GM12874 (cell line): ENCODE data around the gene DYDC2.

Experiments used
- TF ChIP-seq, protein P1 (sequence below): IDR thresholded peaks from 2 replicates; pipeline ENCODE4 v1.5.1; 2011; ENCODE audit warnings: low read depth, mild to moderate bottlenecking, control low read depth, low read length, moderate library complexity; ENCODE audit not compliant: insufficient read depth

DYDC2 gene

DNA sequence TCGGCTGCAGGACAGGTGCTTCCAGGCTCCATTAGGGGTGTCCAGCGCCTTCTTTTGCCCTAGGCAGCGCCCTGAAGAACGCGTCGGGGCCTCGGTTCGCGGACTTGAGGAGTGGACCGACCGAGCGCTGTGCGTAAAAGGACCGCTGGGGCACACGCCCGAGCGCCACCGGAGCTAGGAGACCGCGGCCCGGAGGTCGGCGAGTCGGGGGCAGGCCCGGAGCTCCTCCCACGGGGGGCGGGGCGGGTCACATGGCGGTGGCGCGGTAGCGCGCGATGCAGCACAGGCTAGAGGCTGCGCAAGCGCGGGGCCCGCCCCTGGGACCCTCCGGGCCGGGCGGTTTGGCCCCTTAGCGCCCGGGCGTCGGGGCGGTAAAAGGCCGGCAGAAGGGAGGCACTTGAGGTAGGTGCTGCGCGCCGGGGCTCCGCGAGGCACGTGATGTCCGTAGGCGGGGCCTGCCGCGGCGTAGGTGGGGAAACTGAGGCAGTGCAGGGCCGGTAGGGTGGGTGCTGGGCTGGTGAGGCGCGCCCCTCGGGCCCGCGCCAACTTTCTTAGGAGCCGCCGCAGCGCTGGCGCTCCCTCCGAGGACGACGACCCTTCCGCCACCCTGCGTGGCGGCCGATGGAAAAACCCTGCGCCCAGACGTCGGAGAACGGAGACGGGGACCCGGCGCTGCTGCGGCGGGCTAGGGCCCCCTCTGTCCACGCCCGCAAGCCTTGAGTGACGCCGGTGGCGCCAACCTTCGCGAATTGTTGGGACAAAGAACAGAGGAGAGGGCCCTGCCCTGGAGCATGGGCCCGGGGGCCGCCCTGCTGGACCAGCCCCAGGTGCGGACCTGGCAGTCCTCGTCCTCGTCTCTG is 51.9 kb downstream of the DYDC2 start, which contains the start of gene PRXL2A:
PRXL2A (plus strand) TSS at position 310 of the 860 bp plus-strand sequence. CDS start 11,917 bp downstream, outside the sequence.
- TF ChIP-seq, protein P1, sequence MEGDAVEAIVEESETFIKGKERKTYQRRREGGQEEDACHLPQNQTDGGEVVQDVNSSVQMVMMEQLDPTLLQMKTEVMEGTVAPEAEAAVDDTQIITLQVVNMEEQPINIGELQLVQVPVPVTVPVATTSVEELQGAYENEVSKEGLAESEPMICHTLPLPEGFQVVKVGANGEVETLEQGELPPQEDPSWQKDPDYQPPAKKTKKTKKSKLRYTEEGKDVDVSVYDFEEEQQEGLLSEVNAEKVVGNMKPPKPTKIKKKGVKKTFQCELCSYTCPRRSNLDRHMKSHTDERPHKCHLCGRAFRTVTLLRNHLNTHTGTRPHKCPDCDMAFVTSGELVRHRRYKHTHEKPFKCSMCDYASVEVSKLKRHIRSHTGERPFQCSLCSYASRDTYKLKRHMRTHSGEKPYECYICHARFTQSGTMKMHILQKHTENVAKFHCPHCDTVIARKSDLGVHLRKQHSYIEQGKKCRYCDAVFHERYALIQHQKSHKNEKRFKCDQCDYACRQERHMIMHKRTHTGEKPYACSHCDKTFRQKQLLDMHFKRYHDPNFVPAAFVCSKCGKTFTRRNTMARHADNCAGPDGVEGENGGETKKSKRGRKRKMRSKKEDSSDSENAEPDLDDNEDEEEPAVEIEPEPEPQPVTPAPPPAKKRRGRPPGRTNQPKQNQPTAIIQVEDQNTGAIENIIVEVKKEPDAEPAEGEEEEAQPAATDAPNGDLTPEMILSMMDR = no peak

DNA sequence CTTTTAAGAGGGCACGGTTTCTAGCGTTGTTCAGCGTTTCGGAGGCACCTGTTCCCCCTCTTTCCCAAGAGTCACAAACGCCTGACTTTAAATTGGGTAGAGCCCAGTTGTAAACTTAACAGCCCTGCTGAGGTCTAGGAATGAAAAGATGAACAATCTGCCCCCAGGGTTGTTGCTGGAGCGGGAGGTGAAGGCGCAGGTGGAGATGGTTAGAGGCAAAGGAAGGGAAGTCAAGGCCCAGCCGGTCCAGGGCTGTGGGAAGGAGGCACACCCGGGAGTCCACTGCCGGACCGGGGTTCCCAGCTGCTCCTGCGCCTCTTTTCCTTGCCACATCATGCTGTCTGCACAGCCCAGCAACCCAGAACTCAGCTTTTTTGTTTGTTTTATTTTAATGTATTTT is 52.5 kb downstream of the DYDC2 start:
- TF ChIP-seq, protein P1 = no peak

DNA sequence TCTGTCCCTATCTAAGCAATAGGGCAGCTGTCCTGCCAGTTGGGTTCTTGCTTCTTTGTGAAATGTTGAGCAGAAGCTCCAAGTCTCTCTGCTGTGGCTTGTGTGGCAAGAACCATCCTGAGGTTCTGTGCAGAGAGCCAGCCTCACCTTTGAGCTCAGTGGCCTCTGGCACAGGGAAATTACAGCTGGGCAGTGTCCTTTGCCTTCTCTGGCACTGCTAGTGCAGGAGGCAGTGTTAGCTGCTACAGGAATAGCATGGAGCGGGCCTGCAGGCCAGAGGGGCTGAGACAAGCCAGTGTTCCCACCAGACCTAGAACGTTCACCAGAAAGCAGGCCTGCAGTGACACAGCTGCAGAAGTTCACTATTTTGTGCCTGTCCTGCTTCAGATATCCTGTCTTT is 53.5 kb downstream of the DYDC2 start:
- TF ChIP-seq, protein P1 = no peak

DNA sequence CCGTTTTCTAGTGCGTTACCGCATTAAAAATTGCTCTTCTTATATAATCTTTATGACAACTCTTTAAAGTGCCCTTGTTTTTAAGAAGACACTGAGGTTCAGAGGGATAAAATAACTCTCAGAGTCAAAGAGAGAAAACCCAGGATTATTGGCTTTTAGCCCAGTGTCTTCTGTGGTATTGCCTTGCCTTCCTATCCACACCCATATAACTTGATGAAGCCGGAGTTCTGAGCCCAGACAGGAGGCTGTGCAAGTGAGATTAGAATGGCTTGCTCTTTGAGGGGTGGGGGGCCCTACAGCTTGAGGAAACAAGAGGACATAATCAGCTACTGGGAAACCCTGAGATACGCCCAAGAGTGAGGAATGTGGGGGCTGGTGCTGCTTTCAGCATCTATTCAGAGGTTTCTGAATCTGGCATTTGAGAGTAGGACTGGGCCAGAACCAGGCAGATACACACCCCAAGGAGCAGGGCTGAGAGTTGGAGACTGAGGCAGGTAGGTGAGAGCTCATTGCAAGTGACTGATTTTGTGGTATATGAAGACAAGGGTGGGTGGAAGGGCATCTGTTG is 54.1 kb downstream of the DYDC2 start:
- TF ChIP-seq, protein P1 = no peak

DNA sequence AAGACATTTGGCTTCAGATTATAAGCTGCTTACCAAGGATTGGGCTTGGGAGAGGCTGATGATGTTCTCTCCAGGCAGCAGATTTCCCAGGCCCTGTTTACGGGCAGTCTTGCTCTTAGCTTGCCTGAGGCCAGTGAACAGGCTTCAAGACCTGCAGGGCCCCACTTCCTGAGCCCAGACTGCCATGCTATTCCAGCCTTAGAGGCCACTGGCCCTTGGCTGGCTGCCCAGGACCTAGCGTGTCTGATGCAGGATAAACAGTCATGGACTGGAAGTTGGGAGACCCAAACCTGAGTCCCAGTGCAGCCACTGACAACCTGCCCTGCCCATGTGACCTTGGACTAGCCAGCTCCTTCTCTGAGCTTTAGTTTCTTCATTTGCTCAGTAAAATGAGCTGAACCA is 54.7 kb downstream of the DYDC2 start:
- TF ChIP-seq, protein P1 = no peak

DNA sequence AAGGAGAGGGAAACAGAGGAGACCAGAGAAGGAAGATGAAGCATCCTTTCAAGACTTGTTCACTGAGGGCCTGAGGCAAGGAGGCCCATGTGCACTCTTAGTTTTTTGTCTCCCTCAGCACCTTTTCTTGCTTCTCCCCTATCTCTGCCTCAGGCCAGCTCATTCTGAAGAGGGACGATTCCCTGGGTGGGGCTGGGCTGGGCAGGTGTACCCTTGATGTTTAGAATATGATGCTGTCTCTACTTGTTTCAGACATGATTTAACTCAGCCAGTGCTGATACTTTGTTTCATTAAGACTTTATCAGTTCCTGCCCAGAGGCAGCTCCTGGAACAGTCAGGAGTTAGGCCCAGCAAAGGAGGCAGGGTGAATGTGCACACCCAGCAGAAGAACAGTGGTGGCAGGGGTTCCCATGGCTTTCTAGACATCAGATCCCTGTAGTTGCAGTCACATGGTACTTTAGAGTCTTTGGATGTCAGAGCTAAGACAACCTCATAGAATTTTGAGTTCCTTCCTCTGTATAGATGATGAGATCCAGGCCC is 55.2 kb downstream of the DYDC2 start:
- TF ChIP-seq, protein P1 = no peak

DNA sequence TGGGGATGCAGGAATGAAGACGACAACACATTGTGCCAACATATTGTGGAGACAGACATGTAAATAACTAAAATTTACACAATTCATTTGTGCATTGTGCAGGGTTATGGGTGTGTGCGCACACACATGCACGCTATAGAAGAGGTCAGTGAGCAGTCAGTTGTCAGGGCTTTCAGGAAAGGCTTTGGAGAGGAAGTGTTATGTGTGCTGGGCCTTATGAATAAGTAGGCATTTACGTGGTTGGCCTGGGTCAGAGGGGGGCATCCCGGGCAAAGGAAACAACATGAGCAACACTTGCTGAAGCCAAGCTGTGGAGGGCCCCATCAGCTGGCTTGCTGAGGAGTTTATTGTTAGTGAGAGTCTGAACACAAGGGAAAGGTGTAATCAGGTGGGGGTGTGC is 55.9 kb downstream of the DYDC2 start:
- TF ChIP-seq, protein P1 = no peak
